Measurements from ENCODE around the gene GFRA1. TPM values are rescaled to one million over a fixed set of nuclear protein-coding genes. Genes with fewer than 3 reads are reported as not detected.

Gene GFRA1
- total and polyA plus RNA-seq, 12 donors: 0.38 to 9.3 (median 1.7) TPM

- H3K36me3 ChIP-seq: no peaks in the 10 kb centered on the region
- H3K9me3 ChIP-seq: peaks cover 0 to 16% (median under 1%) of the 10 kb centered on the region in 11 donors
- ATAC-seq (no peak), DNase-seq (no peak)
- no peaks in the 10 kb centered on the region for H3K4me1 ChIP-seq
- H3K4me3 ChIP-seq: no peak overlapping the region
- WGBS, 2 donors: 63% methylated on average over 9 of the region's 9 CpGs
- TF ChIP-seq, protein P1, sequence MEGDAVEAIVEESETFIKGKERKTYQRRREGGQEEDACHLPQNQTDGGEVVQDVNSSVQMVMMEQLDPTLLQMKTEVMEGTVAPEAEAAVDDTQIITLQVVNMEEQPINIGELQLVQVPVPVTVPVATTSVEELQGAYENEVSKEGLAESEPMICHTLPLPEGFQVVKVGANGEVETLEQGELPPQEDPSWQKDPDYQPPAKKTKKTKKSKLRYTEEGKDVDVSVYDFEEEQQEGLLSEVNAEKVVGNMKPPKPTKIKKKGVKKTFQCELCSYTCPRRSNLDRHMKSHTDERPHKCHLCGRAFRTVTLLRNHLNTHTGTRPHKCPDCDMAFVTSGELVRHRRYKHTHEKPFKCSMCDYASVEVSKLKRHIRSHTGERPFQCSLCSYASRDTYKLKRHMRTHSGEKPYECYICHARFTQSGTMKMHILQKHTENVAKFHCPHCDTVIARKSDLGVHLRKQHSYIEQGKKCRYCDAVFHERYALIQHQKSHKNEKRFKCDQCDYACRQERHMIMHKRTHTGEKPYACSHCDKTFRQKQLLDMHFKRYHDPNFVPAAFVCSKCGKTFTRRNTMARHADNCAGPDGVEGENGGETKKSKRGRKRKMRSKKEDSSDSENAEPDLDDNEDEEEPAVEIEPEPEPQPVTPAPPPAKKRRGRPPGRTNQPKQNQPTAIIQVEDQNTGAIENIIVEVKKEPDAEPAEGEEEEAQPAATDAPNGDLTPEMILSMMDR (IDR thresholded peaks at IDR 0.05): no peak
- no peak overlapping the region for H3K27ac ChIP-seq
- intact Hi-C loops (cut with DNase I): no loop called here
- no peaks in the 10 kb centered on the region for H3K27me3 ChIP-seq
Measured at GRCh38 chr10:116007256-116007891, 265.6 kb downstream of the GFRA1 start.

Other genes starting within 250 kb of the GFRA1 start
- gene CCDC172, start 51.2 kb upstream of the GFRA1 start, total RNA-seq: not detected
- gene CCDC172, start 51.2 kb upstream of the GFRA1 start, polyA plus RNA-seq: not detected
- not detected for gene PNLIPRP3, start 154.6 kb upstream of the GFRA1 start, total RNA-seq
- not detected for gene PNLIPRP3, start 154.6 kb upstream of the GFRA1 start, polyA plus RNA-seq